ENCODE measurements around the gene UNC93A. TPM values are rescaled to one million over a fixed set of nuclear protein-coding genes. Genes with fewer than 3 reads are reported as not detected.

Gene UNC93A
- total RNA-seq, 1 donor = not detected

GRCh38 chr6:167292301-167293087 is 1.4 kb downstream of the UNC93A start:
- DNase-seq (ENCODE audit: low read depth in 2 of 3, low spot score in 2 of 3) = no peak

GRCh38 chr6:167293088-167293589 is 2.0 kb downstream of the UNC93A start:
- no peak for DNase-seq (ENCODE audit: low read depth in 2 of 3, low spot score in 2 of 3)

- DNase-seq (ENCODE audit: low read depth in 2 of 3, low spot score in 2 of 3) = no peak
Measured at GRCh38 chr6:167293590-167294091, 2.5 kb downstream of the UNC93A start.

DNA sequence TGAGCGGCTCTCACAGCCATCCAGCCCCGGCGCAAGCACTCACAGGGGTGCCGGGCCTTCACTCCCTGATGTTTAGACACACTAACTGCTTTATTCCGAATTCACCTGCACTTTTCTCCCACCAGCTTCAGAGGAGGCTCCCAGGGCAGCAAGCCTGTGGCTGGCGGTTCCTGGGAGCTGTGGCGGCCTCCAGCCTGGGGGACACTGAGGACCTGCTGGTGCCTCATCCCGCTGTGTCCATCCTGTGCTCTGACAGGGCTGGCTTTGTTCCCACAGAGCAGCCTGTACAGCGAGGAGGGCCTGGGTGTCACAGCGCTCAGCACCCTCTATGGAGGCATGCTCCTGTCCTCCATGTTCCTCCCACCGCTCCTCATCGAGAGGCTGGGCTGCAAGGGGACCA is 3.1 kb downstream of the UNC93A start:
- DNase-seq (ENCODE audit: low read depth in 2 of 3, low spot score in 2 of 3) = no peak

DNA sequence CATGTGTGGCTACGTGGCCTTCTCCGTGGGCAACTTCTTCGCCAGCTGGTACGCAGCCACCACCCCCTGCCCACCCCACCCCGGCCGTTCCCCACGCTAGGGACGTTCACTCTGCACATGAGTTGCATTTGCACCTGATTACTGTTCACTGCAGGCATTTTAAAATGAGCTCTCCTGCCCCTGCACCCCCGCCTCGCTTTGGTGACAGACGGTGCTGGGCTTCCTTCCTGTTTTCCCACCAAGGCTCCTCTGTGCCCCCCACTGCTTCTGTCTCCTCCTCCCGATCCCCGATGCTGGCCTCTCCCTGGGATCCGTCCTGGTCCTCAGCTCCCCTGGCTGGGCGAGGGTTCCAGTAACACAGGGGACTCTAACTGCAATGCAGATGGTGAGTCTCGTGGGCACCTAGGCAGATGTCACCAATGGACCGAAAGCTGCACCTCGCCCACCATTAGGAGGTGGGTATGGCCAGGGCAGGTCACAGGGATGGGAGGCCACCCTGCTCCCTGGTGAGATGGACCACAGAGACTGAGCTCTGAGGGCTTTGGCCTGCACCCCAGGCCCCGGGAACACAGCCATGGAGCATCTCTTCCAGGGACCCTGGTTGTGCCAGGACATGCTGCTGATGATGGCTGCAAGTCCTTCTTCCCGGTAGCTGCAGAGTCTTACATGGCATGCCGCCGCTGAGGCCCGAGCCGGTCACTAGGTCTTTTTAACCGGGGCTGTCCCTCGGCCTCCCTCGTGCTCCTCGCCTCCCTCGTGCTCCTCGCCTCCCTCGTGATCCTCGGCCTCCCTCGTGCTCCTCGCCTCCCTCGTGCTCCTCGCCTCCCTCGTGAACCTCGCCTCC is 3.8 kb downstream of the UNC93A start:
- DNase-seq (ENCODE audit: low read depth in 2 of 3, low spot score in 2 of 3) = no peak

- DNase-seq (ENCODE audit: low read depth in 2 of 3, low spot score in 2 of 3) = no peak
Measured at GRCh38 chr6:167295495-167296292, 4.6 kb downstream of the UNC93A start.

DNA sequence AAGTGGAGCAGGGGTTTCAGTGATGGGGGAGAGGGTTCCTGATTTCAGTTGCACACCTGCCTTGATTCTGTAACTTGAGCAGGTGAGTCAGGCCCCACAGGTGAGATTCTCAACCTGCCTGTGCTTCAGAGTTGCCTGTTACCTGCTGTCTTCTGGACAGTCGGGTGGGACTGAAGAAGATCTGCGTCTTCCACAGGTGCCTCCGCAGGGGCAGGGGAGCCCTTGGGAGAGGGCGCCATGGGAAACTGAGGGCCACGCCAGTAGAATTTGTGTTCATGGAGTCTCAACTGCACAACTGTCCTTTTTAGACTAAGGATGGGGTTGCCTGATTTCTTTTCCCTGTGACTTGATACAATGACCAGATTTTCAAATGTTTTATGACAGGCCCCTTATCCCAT is 5.2 kb downstream of the UNC93A start:
- DNase-seq (ENCODE audit: low read depth in 2 of 3, low spot score in 2 of 3) = no peak

GRCh38 chr6:167296902-167297301 is 5.8 kb downstream of the UNC93A start:
- no peak for DNase-seq (ENCODE audit: low read depth in 2 of 3, low spot score in 2 of 3)

- no peak for DNase-seq (ENCODE audit: low read depth in 2 of 3, low spot score in 2 of 3)
Measured at GRCh38 chr6:167298127-167298526, 7.0 kb downstream of the UNC93A start.

DNA sequence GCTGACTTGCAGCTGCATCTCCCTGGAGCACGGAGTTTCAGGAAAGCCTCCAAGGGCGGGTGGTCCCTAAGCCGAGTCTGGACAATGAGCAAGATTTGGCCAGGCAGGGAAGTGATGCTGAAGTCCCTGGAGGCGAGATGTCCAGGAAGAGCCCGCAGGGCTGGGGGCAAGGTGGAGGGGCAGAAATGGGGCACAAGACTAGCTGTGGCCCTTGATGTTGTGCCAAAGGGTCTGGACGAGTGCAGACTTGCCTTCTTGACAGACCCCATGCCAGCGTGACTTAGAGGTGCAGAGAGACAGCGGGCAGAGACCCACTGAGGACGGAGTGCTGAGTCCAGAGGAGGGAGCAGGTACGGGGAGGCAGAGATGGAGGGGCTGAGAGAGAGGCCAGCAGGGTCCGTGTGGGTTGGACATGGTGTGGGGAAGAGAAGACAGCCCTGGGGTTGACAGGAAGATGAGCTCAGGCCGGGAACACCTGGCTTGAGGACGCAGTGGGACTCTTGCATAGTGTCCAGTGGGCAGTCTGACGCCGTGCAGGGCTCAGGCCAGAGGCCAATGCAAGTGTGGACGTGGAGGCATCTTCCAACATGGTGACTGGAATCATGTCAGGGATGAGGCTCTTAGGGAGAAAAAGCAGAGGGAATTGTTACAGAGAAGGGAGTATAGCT is 8.7 kb downstream of the UNC93A start:
- DNase-seq (ENCODE audit: low read depth in 2 of 3, low spot score in 2 of 3) = no peak

DNA sequence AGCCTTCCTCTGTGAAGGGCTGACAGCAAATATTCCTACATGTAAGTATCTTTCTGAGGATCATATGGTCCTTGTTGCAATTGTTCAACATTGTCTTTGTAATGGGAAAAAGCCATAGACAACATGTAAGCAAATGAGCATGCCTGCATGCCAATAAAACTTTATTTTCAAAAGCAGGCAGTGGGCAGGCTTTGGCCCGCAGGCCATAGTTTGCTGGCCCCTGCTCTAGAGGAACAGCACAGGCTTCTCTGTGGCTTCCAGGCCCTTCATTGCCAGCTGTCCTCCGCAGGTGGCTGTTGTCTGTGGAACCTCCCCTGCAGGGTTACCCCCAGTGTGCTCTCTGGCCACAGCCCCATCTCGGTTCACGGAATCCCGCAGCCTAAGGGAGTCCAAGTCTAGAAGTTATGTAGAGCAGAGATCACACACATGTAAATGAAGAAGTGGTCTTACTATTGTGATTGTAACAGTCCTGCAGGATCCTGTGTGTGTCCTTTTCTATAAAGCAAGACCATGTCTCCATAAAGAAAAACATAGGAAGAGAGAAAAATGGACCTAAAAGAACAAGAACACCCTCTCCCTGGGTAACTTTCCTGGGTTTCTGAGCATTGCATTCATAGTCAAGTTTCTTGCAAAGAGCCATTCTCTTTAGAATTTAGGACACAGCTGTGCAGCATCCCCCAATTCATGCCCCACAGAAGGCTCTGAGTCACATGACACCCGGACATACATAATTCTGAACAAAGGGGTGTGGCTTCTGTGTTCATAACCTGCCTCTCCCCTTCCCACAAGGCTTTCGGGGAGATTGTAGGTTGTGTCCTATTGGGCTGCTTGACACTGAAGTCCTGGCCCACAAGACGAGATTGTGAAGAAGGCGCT is 10.0 kb downstream of the UNC93A start:
- DNase-seq (ENCODE audit: low read depth in 2 of 3, low spot score in 2 of 3) = no peak

- no peak for DNase-seq (ENCODE audit: low read depth in 2 of 3, low spot score in 2 of 3)
Measured at GRCh38 chr6:167302074-167302473, 11.0 kb downstream of the UNC93A start.

GRCh38 chr6:167302796-167303195 is 11.7 kb downstream of the UNC93A start:
- DNase-seq (ENCODE audit: low read depth in 2 of 3, low spot score in 2 of 3) = no peak

DNA sequence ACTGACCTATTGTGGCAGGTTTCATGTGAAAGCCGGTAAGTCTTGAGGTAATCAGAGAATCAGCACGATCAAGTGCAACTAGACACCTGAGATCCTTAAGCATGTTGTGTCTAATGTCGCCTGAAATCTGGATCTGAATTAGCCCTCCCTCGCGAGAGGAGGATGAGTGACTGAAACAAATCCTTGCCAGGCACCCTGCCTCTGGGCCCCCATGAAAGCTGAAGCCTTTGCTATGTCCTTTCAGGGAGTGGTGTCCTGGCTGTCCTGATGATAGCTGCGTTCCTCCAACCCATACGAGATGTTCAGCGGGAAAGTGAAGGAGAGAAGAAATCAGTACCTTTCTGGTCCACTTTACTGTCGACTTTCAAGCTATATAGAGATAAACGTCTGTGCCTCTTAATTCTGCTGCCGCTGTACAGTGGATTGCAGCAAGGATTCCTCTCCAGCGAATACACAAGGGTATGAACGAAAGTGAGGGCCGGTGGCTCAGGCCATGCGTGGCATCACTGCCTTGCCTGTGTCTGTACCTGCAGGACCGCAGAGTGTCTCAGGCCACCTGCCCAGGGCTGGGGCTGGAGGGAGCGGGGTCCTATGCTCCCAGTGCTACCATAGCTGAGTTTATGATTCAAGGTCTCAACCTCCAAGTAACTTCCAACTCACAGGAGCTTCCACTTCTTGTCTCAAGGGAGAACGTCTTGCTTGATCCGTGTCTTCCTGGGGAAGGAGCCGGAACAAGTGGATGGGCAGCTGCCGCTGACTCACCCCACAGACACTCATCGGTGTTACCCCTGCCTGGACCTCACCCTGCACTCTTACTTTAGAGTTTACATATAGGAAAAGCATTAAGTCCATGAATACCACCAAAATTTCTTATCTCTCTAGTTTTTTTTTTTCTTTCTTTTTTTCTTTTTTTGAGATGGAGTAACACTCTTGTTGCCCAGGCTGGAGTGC is 12.8 kb downstream of the UNC93A start:
- DNase-seq (ENCODE audit: low read depth in 2 of 3, low spot score in 2 of 3) = no peak

- DNase-seq (ENCODE audit: low read depth in 2 of 3, low spot score in 2 of 3) = no peak
Measured at GRCh38 chr6:167304912-167305311, 13.8 kb downstream of the UNC93A start.

DNA sequence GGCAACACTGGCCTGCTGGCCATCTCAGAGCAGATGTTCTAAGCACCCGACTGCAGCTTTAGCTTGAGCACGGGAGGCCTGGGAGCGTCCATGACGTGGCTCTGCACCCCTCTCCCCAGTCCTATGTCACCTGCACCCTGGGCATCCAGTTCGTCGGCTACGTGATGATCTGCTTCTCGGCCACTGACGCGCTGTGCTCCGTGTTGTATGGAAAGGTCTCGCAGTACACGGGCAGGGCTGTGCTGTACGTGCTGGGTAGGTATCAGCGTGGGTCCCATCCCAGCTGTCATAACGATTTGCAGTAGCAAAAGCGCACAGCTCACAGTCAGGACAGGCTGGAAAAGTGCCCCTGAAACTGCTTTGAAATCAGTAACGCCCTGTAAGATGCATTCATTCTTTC is 14.7 kb downstream of the UNC93A start:
- DNase-seq (ENCODE audit: low read depth in 2 of 3, low spot score in 2 of 3) = no peak

GRCh38 chr6:167306401-167306998 is 15.4 kb downstream of the UNC93A start:
- no peak for DNase-seq (ENCODE audit: low read depth in 2 of 3, low spot score in 2 of 3)
